Epithelial cell of prostate (primary cell): Measurements from ENCODE around the gene CASP10.
"Not testable (repeated sequence)": the region's sequence is repeated elsewhere in the genome, so short reads cannot be mapped to it uniquely, and the experiment has no call there.

Source experiments
- DNase-seq: peaks from one replicate; pipeline ENCODE4 v3.0.0-alpha.2; 2011; ENCODE audit warnings: low read depth, low spot score
- H3K27ac ChIP-seq: fragments of 450-650 bp; 2 replicates; pipeline ENCODE4 v1.5.1; 2017; ENCODE audit warnings: mild to moderate bottlenecking

Gene CASP10

DNA sequence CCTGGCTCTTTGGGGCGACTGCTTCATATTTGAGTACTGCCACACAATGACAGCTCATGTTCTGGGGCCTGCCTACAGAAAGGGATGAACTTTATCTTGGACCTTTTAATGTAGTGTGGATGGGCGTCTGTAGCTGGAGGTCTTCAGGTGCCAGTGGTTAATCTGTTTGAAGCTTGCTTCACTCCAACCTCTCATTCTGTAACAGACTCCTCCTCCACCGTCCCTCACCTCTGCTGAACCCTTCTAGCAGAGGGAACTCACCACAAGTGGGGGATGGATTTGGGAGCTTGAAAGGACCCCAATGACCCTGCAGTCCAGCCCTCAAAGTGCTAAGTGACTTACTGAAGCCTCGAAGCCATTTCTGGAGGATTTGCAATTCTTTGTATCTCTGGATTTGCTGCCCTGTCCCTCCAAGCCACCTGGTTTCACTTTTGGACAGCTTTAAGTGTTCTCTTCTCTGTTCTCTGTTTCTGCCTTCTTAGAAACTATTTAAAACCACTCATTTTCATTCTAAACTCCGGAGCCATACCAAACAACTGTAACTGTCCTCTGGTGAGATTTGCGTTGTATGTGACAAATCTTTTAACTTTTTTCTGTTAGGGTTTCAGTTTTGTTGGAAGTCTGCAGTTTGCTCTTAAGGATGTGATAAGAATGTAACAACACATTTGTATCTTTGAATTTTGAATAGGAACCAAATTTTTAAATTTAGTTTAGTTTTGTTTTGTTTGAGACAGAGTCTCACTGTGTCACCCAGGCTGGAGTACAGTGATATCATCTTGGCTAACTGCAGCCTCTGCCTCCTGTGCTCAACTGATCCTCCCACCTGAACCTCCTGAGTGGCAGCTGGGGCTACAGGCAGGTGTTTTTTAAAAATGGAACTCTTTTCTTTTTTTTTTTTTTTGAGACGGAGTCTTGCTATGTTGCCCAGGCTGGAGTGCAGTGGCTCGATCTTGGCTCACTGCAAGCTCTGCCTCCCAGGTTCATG lies 40.4 kb downstream of the CASP10 start:
- no peak overlapping the region for H3K27ac ChIP-seq
- no peak for DNase-seq

DNA sequence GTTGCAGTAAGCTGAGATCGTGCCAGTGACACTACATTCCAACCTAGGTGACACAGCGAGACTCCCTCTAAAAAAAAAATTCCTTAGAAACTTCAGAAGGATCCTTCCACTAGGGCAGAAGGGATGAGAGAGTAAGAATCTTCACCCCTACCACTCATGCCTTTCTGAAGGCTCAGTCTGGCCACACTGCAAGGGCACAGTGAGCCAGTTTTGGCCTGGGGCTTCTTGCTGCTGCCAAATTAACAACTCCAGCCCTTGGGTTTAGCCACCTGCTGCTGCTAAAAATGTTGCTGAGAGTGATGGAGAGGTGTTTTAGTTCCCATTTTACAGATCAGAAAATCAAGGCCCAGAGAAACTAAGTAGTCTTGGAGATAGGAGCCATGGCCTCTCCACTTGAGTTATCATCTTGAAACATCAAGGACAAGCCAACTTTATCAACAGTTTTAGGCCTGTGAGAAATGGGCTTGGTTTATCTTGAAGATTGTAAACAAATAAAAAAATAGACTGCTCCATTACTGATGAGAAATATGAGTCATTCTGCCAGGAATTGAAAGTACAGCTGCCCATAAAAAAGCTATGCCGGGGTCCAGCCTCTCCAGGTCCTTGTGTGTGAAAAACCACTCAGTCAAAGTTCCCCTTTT lies 45.5 kb downstream of the CASP10 start:
- H3K27ac ChIP-seq = no peak overlapping the region
- no peak for DNase-seq

DNA sequence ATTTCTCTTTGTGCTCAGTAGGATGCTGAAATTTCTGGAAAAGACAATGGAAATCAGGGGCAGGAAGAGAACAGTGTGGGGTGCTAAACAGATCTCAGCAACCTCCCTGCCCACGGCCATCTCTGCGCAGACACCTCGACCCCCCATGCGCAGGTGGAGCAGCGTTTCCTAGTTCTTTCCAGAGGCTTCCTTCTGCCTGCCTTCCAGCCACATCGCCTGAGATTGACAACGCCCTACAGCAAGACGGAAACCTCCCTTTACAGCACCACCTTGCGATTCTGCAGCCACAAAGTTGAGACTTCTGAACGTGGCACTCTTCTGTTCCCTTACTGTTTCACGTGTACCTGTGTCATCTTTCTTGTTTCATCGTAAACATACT lies 46.0 kb downstream of the CASP10 start:
- H3K27ac ChIP-seq = no peak overlapping the region
- DNase-seq = no peak

DNA sequence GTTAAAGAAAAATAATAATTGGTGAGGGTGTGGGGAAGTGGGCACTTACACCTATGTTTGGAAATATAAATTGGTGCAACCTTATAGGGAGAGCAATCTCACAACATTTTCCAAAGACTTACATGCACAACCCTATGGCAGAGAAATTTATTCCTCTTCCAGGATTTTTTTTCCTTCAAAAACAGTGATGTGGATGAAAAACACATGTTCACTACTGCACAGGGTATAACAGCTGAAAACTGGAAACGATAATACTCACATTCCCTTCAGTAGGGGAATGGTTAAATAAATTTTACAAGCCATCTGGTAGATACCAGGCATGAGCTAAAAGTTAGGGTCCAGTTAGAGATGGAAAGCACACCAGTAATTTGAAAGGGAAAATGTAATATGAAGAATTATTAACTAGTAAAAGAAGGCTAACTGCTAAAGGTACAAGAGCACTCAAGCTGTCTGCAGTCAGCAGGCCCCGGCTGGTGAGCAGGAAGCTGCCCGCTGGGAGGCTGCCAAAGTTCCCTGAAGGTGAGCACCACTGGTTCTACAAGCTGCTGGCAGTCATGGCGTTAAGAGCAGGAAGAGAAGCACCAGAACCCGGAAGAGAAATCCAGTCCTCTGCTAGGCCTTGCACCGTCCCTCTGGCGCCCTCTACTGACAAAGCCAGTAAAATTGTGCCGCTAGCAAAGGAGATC lies 49.0 kb downstream of the CASP10 start:
- peak overlapping the region; percentile 69 for H3K27ac ChIP-seq
- DNase-seq = peak; percentile 95

DNA sequence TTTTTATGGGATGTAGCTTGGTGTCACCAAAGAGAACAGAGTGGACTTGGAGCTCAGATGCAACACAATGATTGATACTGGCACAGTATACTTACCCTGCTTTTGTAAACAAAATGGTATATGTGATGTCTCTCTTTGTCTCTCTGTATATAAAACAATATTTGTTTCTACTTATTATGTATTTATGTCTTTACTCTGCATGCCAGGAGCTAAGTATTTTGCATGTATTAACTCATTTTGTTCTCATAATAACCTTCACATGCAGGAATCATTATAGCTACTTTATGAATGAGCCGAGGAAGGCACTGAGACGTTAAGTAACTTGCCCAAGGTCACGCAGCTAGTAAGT lies 49.5 kb downstream of the CASP10 start:
- no peak for DNase-seq
- peak overlapping the region; percentile 69 for H3K27ac ChIP-seq

DNA sequence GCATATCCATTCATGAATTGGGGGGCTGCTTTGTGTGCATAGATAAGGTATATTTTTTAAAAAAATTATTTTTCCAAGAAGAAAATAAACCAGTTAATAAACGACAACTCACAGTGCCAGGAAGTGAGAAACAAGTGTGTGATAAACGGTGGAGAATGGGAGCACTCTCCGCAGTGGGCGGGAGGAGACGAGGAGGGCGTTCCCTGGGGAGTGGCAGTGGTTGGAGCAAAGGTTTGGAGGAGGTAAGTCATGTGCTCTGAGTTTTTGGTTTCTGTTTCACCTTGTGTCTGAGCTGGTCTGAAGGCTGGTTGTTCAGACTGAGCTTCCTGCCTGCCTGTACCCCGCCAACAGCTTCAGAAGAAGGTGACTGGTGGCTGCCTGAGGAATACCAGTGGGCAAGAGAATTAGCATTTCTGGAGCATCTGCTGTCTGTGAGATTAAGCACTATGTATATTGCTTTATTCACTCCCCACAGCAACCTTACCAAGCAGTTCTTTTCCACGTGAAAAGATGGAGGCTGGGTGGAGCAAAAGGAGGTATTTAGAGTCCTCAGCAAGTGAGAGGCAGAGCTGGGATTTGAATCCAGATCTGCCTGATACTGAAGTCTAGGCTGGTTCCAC lies 50.4 kb downstream of the CASP10 start:
- H3K27ac ChIP-seq = peak overlapping the region; percentile 69

DNA sequence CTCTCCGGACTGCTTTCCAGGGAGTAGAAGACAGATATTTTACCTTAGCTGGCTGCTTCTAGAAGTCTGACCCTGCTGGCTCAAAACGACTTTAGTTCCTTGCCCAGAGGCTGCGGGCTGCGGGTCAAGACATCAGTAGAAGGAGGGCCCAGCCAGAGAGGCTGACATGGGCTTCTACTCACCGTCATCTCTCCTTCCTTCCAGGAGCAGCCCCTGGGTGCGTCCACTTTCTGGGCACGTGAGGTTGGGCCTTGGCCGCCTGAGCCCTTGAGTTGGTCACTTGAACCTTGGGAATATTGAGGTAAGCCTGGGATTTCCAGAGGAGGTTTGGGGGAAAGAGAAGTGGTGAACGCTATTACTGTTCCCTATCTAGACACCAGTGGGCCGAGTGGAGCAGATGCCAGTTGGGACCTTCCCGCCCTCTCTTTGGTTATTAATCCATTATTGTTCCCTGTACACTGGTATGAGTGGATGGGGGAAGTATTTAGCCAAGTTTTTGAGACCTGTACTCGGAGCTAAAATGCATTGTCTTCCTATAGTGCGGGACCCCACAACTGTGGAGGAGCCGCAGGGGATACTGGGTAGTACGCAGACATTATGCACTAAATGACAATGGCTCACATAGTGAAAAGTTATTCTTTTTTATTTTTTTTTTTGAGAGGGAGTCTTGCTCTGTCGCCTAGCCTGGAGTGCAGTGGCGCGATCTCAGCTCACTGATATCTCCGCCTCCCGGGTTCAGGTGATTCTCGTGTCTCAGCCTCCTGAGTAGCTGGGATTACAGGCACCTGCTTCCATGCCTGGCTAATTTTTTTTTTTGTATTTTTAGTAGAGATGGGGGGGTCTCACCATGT lies 51.1 kb downstream of the CASP10 start:
- peak overlapping the region; percentile 69 for H3K27ac ChIP-seq

More for the DNA sequence above, 50.4 kb downstream of the CASP10 start:
- DNase-seq = peak; percentile 75

DNA sequence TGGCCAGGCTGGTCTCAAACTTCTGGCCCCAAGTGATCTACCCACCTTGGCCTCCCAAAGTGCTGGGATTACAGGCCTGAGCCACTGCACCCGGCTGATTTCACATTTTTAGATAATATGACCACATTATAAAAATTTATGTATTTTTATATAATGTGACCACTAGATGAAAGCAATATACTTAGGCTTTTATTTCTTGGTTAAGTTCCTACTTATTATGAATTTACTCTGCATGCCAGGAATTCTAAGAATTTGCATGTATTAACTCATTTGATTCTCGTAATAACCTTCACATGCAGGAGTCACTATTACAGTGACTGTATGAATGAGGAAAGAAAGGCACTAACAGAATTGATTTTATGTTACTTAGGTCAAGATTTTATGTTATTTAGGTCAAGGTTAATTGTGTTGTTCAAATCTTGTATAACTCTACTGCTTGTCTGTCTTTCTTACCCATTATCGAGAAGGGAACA lies 51.8 kb downstream of the CASP10 start:
- no peak for DNase-seq
- H3K27ac ChIP-seq = no peak overlapping the region

More for the DNA sequence above, 51.1 kb downstream of the CASP10 start:
- no peak for DNase-seq

DNA sequence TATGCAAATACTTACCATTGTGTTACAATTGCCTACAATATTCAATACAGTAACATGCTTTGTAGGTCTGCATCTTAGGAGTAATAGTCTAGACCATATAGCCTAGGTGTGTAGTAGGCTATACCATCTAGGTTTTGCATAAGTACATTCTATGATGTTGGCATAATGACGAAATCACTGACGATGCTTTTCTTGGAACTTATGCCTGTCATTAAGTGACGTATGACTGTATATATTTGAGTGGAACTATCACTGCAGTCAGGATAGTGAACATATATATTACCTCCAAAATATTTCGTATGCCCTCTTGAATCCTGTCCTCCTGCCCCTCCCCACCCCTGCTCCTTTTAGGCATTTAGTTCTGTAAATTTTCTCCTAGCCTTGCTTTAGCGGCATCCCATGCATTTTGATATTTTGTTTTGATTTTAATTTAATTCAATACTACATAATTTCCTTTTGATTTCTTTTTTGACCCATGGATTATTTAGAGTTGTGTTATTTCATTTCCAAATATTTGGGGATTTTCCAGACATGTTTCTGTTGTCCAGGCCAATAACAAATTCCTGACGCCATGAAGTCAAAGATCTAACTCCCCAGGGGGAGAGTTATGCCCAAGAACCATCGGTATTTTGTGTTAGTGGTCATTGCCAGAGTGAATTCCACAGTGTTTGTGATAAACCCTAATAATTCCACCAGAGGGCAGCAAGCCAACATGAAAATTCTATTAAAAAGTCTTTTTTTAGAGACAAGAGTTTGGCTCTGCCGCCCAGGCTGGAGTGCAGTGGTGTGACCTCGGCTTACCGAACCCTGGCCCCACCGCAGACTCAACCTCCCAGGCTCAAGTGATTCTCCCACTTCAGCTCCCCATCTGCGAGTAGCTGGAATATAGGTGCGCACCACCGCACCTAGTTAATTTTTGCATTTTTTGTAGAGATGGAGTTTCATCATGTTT lies 53.2 kb downstream of the CASP10 start:
- H3K27ac ChIP-seq = no peak overlapping the region
- DNase-seq = no peak

DNA sequence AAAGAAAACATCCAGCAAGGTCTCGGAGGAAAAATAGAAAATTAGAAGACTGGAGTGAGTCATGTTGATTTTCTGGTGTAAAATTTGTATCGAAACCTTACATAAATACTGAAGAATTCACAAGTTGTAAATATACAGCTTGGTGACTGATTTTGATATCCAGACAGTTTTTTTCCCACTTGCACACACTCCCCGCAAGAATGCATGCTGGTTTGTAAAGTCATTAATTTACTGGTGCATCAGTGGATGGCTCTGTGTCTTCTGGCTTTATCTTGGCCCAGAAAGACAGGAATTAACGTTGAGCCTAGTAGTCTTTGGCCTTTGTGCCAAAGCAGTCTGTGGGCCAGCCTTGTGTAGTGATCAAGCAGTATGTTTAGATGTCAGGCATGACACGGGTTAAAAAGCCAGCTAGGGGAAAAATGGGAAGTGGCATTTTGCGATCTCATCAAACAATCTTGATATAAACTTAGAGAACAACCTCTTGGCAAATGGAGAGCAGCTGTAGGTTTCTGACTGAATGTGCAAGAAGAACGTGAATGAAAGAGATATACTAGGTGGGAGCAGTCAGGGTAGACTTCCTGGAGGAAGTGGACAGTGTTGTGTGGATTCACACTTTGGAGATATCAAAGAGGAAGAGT lies 54.7 kb downstream of the CASP10 start:
- DNase-seq = no peak
- no peak overlapping the region for H3K27ac ChIP-seq

DNA sequence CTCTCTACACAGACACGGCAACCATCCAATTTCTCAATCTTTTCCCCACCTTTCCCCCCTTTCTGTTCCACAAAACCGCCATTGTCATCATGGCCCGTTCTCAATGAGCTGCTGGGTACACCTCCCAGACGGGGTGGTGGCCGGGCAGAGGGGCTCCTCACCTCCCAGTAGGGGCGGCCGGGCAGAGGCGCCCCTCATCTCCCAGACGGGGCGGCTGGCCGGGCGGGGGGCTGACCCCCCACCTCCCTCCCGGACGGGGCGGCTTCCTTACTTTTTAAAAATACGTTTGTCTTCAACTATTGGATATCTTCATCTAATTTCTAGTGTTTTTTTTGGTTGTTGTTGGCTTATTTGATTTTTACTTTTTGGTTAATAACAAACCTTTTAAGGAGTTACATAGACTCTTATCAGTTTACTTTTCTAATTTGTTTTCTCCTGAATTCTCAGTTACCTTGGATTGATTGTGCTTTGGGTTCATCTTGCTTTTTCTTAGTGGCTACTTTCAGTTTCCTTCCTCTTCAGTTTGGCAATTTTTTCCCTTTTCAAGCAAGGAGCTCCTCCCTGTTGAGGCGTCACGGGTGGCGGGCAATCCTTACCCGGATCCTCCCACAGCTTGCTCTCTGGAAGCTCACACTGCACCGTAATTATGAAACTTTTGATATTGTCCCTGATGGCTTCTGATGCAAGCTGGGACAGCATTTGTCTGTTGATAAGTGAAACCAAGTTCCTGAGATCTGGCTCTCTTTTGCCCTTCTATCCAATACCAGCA lies 56.4 kb downstream of the CASP10 start:
- not testable (repeated sequence) for DNase-seq, H3K27ac ChIP-seq

DNA sequence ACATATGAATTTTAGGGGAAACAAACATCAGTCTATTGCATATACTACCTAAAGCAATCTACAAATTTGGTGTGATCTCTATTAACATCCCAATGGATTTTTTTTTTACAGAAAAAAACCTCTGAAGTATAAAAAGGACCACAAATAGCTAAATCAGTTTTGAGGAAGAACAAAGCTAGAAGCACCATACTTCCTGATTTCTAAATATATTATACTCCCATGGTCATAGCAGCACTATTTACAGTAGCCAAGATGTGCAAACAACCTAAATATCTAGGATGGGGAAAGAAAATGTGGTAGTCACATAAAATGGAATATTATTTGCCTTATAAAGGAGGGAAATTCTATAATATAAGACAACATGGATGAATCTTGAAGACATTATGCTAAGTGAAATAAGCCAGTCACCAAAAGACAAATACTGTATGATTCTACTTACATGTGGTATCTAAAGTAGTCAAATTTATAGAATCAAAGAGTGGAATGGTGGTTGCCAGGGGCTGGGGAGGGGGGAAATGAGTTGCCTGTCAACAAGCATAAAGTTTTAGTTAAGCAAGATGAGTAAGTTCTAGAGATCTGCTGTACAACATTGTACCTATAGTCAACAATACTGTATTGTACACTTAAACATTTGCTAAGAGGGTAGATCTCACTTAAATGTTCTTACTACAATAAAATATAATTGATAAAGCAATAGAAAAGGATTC lies 59.8 kb downstream of the CASP10 start:
- no peak for DNase-seq

DNA sequence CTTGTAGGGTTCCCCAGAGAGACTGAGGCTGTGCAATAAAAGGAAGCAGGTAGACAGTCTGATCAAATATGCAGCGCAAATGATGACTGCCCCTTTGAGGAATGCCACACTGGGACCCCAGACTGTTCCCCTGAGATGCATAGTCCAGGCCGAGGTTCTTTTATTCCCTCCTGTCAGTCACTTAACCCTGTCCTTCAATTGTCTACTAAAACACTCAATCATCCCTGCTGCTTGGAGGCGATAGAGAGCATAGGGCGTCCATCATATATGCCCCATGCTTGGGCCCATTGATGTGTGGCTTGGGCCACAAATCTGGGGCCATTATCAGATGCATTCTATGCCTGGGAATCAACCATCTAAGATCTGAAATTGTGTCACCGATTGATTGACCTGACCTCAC lies 61.9 kb downstream of the CASP10 start:
- DNase-seq = no peak
- H3K27ac ChIP-seq = no peak overlapping the region

More for the DNA sequence above, 59.8 kb downstream of the CASP10 start:
- H3K27ac ChIP-seq = no peak overlapping the region

DNA sequence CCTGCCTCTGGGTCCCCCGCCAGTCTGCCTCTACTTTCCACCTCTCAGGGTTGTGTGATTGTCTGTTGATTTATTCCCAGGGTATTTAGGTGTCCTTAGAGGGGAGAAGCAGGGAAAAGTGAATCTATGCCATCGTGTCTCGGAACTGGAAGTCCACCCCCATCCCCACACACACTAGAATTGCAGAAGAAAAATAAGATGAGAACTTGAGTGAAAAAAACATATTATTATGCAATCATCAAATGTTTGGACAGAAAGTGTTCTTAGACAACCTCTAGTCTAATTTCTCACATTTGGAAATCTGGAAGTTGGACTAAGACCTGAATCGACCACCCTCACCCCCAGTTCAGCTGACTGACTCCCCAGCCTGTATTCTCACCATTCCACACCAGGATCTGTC lies 63.3 kb downstream of the CASP10 start:
- DNase-seq = no peak
- no peak overlapping the region for H3K27ac ChIP-seq

DNA sequence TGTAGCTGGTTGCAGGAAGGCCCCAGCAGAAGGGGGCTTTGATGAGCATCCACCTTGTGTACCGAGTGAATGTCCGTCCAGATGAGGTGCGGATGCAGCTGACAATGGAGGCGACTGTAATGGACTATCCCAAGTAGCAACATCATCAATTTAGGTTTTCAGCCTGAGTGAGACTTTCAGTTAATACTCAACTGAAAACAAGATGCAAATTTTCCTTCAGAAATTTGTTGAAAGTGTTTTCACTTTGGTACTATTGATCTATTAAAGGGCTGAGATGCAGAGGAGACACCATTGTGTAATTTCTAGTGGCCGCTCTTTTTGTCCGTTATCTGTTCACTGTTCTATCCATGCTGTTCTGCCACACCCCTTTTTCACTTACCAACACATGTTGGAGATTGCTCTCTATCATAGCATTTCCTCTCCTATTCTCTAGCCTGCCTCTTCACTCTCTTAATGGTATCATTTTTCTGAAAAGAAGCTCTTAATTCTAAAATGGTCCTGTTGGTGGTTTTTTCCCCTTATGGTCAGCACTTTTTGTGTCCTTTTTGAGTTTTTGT lies 65.4 kb downstream of the CASP10 start:
- no peak overlapping the region for H3K27ac ChIP-seq
- DNase-seq = no peak

DNA sequence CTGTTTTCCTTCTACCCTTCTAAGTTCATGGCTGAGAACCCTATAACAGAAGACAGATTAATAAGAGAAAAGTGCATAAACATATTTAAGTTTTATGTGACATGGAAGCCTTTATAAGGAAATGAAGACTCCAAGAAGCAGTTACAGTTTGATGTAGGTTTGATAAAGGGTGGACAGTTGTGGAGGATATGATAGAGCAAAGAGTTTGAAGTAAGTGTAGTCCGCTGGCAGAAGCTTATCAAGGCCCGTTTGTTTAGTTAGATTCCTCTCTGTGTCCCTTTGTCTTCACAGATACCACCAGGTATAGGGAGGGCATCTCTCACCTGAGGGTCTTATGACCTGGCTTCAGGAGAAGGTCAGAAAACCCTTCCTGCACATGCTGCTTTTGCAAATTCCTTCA lies 66.9 kb downstream of the CASP10 start:
- H3K27ac ChIP-seq = no peak overlapping the region
- DNase-seq = no peak
